HG03108 (cell line): ENCODE data around the gene NRDC.
"Not testable (repeated sequence)": the region's sequence is repeated elsewhere in the genome, so short reads cannot be mapped to it uniquely, and the experiment has no call there.

Source experiments
- ATAC-seq: cut with Tn5 transposase; IDR thresholded peaks from one replicate; pipeline ENCODE4 v1.9.1; 2021; ENCODE audit warnings: moderate library complexity; ENCODE audit not compliant: unreplicated experiment

NRDC gene

DNA sequence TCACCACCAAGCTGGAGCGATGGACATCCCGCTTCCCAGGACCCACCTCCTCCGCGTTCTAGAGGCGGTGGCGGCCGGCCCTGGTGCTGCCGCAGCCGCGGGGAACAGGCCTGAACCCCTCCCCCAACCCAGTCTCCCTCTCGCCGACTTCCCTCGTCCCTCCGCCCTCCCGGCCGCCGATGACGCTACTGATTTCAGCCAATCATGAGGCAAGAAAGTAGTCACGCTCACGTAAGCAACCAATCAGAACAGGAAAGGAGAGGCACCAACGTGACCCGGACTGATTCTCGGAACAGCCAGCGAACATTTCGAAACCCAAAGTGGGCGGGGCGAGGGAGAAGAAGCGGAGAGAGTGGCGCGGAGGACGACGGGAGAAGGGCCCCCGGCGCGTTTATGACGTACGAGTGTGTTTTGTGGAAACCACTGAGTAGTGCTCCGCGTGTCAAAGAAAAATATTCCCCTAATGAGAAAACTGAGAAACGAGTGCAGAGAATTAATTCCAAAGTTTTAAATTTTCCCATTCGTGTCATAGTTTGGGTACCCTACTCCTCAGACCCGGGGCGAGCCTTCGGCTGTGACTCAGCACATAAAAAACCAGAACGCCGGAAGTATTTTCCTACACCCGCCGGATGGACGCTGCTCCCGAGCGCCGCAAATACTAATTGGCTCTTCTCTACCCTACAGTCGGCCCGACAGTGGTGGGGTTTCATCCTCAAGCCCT, at the start of gene NRDC:
Gene NRDC (minus strand): TSS at position 112 of the 721 bp plus-strand sequence. CDS start 112 bp downstream, outside the sequence.
- ATAC-seq, result peak; percentile 94

GRCh38 chr1:51927029-51927428, 48.5 kb upstream of the NRDC start:
- no peak for ATAC-seq

- no peak for ATAC-seq
These were observed 47.8 kb upstream of the NRDC start for GRCh38 chr1:51926171-51926812.

DNA sequence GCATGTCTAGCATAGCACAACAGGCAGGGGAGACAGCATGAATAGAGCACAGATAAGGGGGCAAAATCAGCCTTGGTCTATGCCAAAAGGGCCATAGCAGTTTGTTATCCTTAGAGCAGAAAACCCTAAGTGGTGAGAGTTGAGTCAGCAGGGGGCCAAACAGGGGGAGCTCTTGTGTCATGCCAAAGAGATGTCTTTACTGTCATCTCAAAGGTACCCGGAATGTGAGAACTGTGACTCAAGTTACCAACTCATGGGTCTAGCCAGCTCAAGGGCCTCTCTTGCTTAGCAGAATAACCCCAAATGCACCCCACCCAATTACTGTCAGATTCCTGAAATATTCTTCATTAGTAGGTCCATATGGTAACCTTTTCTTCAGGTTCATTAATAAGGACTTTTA, 45.9 kb upstream of the NRDC start:
- no peak for ATAC-seq

DNA sequence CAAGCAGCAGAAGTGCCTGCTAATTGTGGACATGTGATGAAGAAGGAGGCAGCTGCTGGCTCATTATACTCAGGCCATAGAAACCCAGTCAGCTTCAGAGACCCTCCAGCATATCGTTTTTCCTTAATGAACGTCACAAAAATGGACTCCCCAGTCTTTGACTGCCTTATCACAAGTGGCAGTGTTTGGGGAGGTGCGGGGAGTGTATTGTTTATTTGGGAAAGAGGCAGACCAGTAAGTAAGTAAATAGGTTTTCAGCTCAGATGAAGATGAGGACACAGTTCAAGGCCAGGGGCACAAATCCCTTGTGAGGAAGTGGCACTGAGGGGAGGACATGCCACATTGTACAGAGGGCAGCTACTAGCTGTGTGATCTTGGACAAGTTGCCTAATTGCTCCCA, 43.5 kb upstream of the NRDC start:
- no peak for ATAC-seq

DNA sequence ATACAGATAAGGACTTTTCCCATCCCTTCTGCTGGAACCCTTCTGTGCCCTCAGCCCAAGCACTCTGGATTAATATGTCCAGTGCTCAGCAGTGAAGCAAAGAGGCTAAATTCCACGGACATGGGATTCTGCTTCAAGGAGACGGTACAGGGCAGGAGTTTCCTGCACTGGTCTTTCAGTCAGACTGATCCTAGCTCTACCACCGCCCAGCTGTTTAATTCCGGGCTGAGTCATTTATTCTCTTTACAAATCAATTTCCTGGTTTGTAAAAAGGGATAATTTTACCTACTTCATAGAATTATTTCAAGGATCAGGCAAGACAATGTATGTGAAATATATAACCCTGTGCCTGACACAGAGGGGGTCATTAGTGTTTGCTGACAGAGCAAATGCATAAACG, 41.6 kb upstream of the NRDC start:
- ATAC-seq, result no peak

DNA sequence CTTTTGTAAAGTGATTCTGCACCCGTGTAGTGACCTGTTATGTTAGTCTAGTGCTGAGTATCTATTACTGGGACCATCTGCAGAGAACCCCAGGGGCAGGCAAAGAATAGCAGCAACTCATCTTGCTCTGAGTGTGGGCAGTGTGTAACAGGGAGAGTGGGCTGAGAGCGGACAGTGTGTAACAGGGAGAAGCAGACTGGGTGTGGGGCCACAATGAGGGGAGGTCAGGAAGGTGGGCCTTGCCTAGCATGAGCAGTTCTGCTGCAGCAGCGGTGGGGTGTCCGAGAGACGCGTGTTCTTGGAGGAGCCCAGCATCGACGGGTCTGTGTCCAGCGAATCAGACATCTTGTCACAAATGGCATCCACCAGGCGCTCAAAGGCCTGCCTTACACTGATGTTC, 41.2 kb upstream of the NRDC start:
- ATAC-seq, result no peak

- ATAC-seq, result no peak
These were observed 38.3 kb upstream of the NRDC start for GRCh38 chr1:51916587-51917405.

DNA sequence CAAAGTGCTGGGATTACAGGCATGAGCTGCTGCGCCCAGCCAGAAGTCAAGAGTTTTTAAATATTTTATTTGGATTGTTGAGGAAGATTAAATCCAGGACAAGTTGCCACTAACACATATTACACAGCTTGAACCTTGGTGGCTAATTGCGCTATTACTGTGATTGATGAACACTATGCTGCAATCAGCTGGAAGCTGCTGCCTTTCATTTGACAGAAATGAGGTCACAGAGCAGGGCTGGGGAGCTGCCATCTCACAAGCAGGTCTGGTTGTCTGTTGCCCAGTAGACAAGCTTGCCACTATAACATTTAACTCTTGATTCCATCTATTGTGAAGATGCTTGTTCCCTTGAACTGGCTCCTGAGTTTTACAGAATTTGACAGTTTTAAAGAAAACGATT, 37.4 kb upstream of the NRDC start:
- ATAC-seq, result no peak

GRCh38 chr1:51912881-51913280, 34.4 kb upstream of the NRDC start:
- ATAC-seq, result no peak

DNA sequence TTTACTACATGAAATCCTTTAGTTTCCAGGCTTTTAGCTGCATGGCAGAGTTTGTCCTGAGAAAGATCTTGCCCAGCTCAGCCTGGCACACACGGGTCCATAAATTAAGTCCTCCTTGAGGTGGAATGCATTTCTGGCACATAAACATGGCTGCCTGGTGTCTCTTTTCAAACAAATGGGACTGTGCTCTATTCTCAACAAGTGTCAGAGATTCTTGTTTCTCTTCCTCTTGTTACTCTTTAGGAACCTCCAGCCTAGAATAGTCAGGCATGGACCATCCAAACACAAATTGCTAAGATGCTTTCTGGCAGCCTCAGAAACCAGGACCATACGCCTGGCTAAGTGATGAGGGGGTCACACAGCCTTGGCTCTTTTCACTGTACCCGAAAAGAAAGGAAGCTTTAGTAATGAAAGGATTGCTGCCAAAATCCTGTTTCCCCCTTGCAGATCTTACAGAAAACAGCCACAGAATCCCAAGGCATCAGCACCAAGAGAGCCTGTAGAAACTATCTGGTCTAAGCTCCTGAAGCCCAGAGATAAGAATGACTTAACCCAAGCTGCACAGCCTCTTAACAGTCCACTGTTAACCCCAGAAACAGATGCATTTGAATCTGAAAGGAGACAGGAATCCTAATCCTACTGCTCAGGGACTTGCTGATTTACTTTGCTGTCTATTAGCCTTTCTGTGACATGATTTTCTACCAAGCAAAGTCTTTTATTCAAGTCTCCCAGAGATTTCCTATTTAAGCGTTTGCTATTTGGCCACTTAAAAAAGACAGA, 31.9 kb upstream of the NRDC start:
- no peak for ATAC-seq

DNA sequence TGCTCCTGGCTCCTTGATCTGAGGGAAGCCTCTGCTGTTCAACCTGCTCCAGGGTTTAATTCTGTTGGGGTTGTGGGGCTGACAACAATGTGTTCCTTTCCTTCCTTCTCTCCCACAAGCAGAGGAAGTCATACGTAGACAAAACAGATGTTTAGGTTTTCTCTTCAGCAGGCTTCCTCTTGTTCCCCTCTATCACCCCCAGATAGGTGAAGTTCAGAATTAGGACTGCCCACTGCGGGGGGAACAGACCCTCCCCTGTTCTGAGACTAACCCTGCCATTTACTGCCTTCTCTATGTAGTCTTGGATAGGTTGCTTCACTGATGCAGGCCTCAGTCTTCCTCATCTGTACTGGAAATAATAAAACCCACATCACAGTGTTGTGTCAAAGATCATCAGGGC, 30.0 kb upstream of the NRDC start:
- no peak for ATAC-seq

DNA sequence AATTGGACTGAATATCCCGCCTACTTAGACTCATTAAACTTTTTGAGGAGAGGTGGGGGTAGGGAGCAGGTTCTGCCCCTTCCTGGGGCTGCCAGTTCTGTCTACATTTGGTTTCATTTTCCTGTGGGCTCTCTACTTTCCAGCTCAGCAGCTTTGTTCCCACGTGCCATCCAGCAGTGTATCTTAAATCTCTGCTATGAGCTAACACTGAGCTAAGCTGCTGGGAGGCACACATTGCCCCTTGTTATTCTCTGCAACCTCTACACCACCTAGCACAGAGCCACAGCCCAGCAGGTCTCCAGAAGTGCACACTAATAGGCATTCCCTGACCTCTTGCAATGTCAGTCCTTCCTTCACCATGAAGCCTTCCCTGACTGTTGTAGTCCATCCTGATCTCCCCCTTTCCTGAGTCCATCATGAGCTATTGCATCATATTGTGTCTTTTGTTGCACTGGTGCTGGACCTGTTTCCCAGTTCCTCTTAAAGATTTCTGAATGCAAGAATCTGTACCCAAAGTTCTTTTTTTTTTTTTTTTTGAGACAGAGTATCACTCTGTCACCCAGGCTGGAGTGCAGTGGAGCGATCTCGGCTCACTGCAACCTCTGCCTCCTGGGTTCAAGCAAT, 28.7 kb upstream of the NRDC start:
- ATAC-seq, result no peak

- ATAC-seq, result no peak
These were observed 28.0 kb upstream of the NRDC start for GRCh38 chr1:51906306-51907078.

DNA sequence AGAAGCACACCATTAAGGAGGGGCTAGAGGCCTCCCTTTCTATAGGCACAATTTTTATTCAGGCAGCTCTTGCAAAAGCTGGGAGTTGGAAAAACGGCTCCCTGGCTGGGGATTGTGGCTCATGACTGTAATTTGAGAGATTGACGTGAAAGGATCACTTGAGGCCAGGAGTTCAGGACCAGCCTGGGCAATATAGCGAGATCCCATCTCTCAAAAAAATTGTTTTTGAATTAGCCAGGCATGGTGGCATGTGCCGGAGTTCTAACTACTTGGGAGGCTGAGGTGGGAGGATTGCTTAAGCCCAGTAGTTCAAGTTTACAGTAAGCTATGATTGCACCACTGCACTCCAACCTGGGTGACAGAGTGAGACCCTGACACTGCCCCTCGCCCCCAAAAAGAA, 23.9 kb upstream of the NRDC start:
- no peak for ATAC-seq

DNA sequence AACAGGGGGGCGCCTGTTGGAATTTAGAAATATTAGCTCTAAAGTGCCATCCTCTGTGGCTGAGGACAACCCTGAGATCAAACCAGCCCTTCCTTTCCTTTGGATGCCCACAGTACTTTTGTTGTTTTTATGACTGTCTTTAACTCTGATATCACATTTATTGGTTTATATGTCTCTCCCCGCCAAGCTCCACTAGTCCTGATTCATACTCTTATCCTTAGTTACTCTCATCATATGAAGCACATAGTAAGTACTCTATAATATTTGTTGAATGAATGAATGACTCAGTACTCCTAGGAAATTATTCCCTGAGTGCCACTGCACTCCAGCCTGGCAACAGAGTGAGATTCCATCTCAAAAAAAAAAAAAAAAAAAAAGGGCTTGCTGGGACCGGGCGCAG, 22.6 kb upstream of the NRDC start:
- ATAC-seq, result no peak

GRCh38 chr1:51899022-51899421, 20.5 kb upstream of the NRDC start:
- no peak for ATAC-seq

DNA sequence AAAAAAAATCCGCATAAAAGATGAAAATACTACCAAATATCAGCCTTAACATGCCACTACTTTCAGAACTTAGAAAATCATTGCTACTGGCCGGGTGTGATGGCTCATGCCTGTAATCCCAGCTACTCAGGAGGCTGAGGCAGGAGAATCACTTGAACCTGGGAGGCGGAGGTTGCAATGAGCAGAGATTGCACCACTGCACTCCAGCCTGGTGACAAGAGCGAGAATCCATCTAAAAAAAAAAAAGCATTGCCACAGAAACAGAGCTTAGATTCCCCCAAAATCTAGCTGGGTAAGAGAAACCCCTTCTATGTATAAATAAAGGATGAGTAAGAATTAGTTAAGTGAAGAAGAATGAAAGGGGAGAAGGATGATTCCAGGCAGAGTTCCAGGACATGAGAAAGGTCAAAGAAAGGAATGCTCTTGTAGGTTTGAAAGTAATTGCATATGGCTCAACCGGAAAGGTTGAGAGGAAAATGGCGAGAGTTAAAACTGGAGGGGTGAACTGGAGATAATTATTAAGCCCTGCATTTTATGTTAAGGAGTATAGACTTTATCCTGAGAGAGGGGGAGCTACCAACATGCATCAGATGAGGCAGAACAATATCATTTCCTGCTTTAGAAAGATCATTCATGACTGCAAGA, 19.7 kb upstream of the NRDC start:
- ATAC-seq, result no peak

GRCh38 chr1:51897699-51898031, 19.1 kb upstream of the NRDC start:
- ATAC-seq, result no peak

- ATAC-seq, result not testable (repeated sequence)
These were observed 16.2 kb upstream of the NRDC start for GRCh38 chr1:51894748-51895147.
